HCT116 (cell line): ENCODE data around the gene DDX1. TPM values are rescaled to one million over a fixed set of nuclear protein-coding genes. Genes with fewer than 3 reads are reported as not detected.

Experiments
- ATAC-seq: fragments of 200-7000 bp; cut with Tn5 transposase; 2 replicates; pipeline ENCODE4 v1.9.1; 2020; ENCODE audit warnings: mild to moderate bottlenecking, moderate library complexity
- BruUV-seq: library from RNA; stranded (reverse); fragments of 400-500 nt; replicated peaks from 2 replicates; lab custom pipeline; 2021; lab: Mats Ljungman, UMichigan
- CTCF ChIA-PET: fragments of 300-600 bp; sonication (Branson Sonifier 250); formaldehyde crosslinking; loops from one replicate; lab custom pipeline; 2021; ENCODE audit warnings: antibody characterized with exemption; lab: Charles Lee
- POLR2A ChIA-PET: fragments of 300-600, 350-600 bp; sonication (Branson Sonifier 250); formaldehyde crosslinking; loops from one replicate; lab custom pipeline; 2021; ENCODE audit warnings: antibody characterized with exemption; lab: Charles Lee
- RAD21 ChIA-PET, 2 experiments: fragments of 300-600 bp; sonication (Branson Sonifier 250); formaldehyde crosslinking; loops; one replicate each; lab custom pipeline; 2023; ENCODE audit warnings: low total read pairs in 2 of 2; ENCODE audit not compliant: uncharacterized antibody in 2 of 2, unreplicated experiment in 2 of 2, low non-redundant PET in 1 of 2; lab: Charles Lee
- DNase-seq: peaks from one replicate; pipeline ENCODE4 v3.0.0-alpha.2; 2010; ENCODE audit warnings: low read depth, low spot score
- H2AFZ ChIP-seq: fragments of 200-600 bp; shearing (Covaris generic), sonication (generic); 2 replicates; pipeline ENCODE4 v1.6.1; 2017; ENCODE audit warnings: low read depth, mixed run types, mixed read lengths, antibody characterized with exemption, low read length; ENCODE audit not compliant: poor library complexity, severe bottlenecking
- H3K27ac ChIP-seq: 2 replicates; pipeline ENCODE4 v1.5.1; 2012; ENCODE audit warnings: low read depth, low read length
- H3K27me3 ChIP-seq: fragments of 200-600 bp; sonication (generic); 2 replicates; pipeline ENCODE4 v1.6.1; 2016; ENCODE audit warnings: mixed run types, low read length, mixed read lengths; ENCODE audit not compliant: insufficient read depth
- H3K36me3 ChIP-seq, 2 experiments: fragments of 200-500 bp in 1 of 2; fragments of 200-600 bp in 1 of 2; sonication (Bioruptor generic) in 1 of 2; sonication (generic) in 1 of 2; 2 replicates each; pipeline versions ENCODE4 v1.5.1 to v1.6.1; 2014 to 2016; ENCODE audit warnings: low read length in 2 of 2, inconsistent platforms in 1 of 2, mixed read lengths in 1 of 2, mixed run types in 1 of 2; ENCODE audit not compliant: insufficient read depth in 2 of 2, control insufficient read depth in 1 of 2
- H3K4me1 ChIP-seq, 2 experiments: fragments of 200-600 bp in 1 of 2; sonication (generic) in 1 of 2; 2 replicates each; pipeline versions ENCODE4 v1.5.1 to v1.6.1; 2012 to 2017; ENCODE audit warnings: low read length in 2 of 2, inconsistent platforms in 1 of 2, mild to moderate bottlenecking in 1 of 2, mixed read lengths in 1 of 2, mixed run types in 1 of 2, moderate library complexity in 1 of 2; ENCODE audit not compliant: insufficient read depth in 2 of 2, control insufficient read depth in 1 of 2
- H3K4me2 ChIP-seq: fragments of 200-600 bp; sonication (generic); 2 replicates; pipeline ENCODE4 v1.6.1; 2017; ENCODE audit warnings: mixed run types, low read length, mixed read lengths
- H3K4me3 ChIP-seq, 2 experiments: fragments of 200-600 bp in 1 of 2; sonication (generic) in 1 of 2; replicated peaks in 1 of 2; 2 replicates each; pipeline ENCODE4 v1.5.1; 2011 to 2016; ENCODE audit warnings: low read length in 2 of 2, control low read depth in 1 of 2, low read depth in 1 of 2, mild to moderate bottlenecking in 1 of 2, mixed read lengths in 1 of 2, mixed run types in 1 of 2
- H3K79me2 ChIP-seq: fragments of 200-600 bp; sonication (generic); 2 replicates; pipeline ENCODE4 v1.6.1; 2017; ENCODE audit warnings: mild to moderate bottlenecking, mixed run types, low read length, moderate library complexity, mixed read lengths; ENCODE audit not compliant: insufficient read depth
- H3K9ac ChIP-seq: fragments of 200-600 bp; sonication (generic); 2 replicates; pipeline ENCODE4 v1.6.1; 2016; ENCODE audit warnings: low read length, mixed read lengths
- H3K9me2 ChIP-seq: fragments of 200-600 bp; sonication (generic), shearing (Covaris generic); 2 replicates; pipeline ENCODE4 v1.6.1; 2017; ENCODE audit warnings: mixed run types, mild to moderate bottlenecking, moderate library complexity; ENCODE audit not compliant: insufficient read depth
- H3K9me3 ChIP-seq, 2 experiments: fragments of 200-500 bp in 1 of 2; fragments of 200-600 bp in 1 of 2; sonication (Bioruptor generic) in 1 of 2; sonication (generic) in 1 of 2; 2 replicates each; pipeline ENCODE4 v1.6.1; 2014 to 2017; ENCODE audit warnings: low read length in 2 of 2, mixed read lengths in 2 of 2, inconsistent platforms in 1 of 2, low read depth in 1 of 2, mild to moderate bottlenecking in 1 of 2, mixed run types in 1 of 2, moderate library complexity in 1 of 2; ENCODE audit not compliant: control insufficient read depth in 1 of 2, insufficient read depth in 1 of 2
- H4K20me1 ChIP-seq: fragments of 200-600 bp; sonication (generic), shearing (Covaris generic); 2 replicates; pipeline ENCODE4 v1.6.1; 2017; ENCODE audit warnings: mixed run types, mild to moderate bottlenecking, moderate library complexity; ENCODE audit not compliant: insufficient read depth
- CBX3 ChIP-seq: IDR thresholded peaks from 2 replicates; pipeline ENCODE4 v1.6.1; 2012; ENCODE audit warnings: low read depth
- CEBPB ChIP-seq: IDR thresholded peaks from 2 replicates; pipeline ENCODE4 v1.6.1; 2012; ENCODE audit warnings: low read depth
- EGR1 ChIP-seq: IDR thresholded peaks from 2 replicates; pipeline ENCODE4 v1.6.1; 2012; ENCODE audit warnings: low read depth
- ELF1 ChIP-seq: IDR thresholded peaks from 2 replicates; pipeline ENCODE4 v1.6.1; 2012; ENCODE audit warnings: low read depth, borderline replicate concordance
- FOSL1 ChIP-seq: IDR thresholded peaks from 2 replicates; pipeline ENCODE4 v1.6.1; 2012; ENCODE audit warnings: low read depth
- JUND ChIP-seq: IDR thresholded peaks from 2 replicates; pipeline ENCODE4 v1.6.1; 2012
- POLR2A ChIP-seq: IDR thresholded peaks from 2 replicates; pipeline ENCODE4 v1.7.0; 2011; ENCODE audit warnings: borderline replicate concordance; ENCODE audit not compliant: insufficient read depth, insufficient read length; ENCODE audit errors: extremely low read depth
- RAD21 ChIP-seq: IDR thresholded peaks from 2 replicates; pipeline ENCODE4 v1.6.1; 2012; ENCODE audit warnings: low read depth, mild to moderate bottlenecking
- SIN3A ChIP-seq: IDR thresholded peaks from 2 replicates; pipeline ENCODE4 v1.6.1; 2012; ENCODE audit warnings: low read depth
- SRF ChIP-seq: IDR thresholded peaks from 2 replicates; pipeline ENCODE4 v1.6.1; 2012; ENCODE audit warnings: low read depth
- intact Hi-C: fragments of 100-400 bp; cut with micrococcal nuclease; formaldehyde crosslinking; loops from 2 replicates; pipeline ENCODE4 v1.10.0; 2022
- total RNA-seq: library from RNA; stranded (reverse); gene quantifications from one replicate; pipeline ENCODE4 v1.2.1, GENCODE V29; 2021; ENCODE audit not compliant: unreplicated experiment
- TF ChIP-seq, protein P1 (sequence below): IDR thresholded peaks from 2 replicates; pipeline ENCODE4 v1.6.1; 2012
- TF ChIP-seq, protein P2 (sequence below): IDR thresholded peaks from 2 replicates; pipeline ENCODE4 v1.6.1; 2012
- TF ChIP-seq, protein P3 (sequence below): IDR thresholded peaks from 2 replicates; pipeline ENCODE4 v1.6.1; 2012; ENCODE audit warnings: low read depth
- TF ChIP-seq, protein P4 (sequence below), 3 experiments: fragments of 200-600 bp in 1 of 3; sonication (generic) in 1 of 3; IDR thresholded peaks in 2 of 3; conservative IDR thresholded peaks in 1 of 3; 2 replicates each; pipeline ENCODE4 v1.5.1; 2012 to 2017; ENCODE audit warnings: low read depth in 2 of 3, low read length in 2 of 3, antibody characterized with exemption in 1 of 3, borderline replicate concordance in 1 of 3, control low read depth in 1 of 3, mild to moderate bottlenecking in 1 of 3, mixed read lengths in 1 of 3, mixed run types in 1 of 3, moderate library complexity in 1 of 3; ENCODE audit not compliant: insufficient read depth in 1 of 3

DDX1 gene
- total RNA-seq, 1 experiment from 2014 or later: 117 TPM

DNA sequence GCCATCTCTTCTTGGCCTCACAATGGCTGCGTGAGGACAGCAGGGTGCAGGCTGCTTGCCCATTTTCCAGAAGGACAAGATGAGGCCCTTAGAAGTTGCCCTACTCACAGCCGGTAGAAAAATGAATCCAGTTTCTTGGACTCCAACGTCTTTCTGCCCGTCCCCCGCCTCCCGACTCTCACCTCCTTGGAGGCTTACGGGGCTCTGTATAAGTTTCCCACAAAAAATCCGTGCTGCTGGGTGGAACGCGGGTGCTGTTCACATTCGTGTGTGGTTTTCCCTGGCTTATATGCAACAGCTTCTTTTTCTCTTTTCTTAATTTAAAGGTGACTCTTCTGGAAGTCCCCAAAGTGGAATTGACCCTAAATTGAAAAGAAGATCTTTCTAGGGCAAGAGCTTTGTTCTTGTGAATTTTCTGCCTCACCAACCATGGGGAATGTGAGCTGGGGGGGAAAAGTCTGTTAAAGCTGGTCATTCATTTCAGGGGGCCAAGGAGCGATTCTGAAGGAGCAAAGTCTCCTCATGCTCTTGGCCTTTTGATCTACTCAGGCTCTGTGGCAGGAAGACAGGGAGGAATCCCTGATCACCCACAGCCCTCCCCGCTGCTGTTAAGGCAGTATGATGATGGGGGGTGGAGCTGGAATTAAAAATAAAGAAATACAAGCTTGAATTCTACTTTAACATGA is 51.3 kb downstream of the DDX1 start:
- intact Hi-C loops: no loop called here
- no peak for ATAC-seq
- ChIA-PET RAD21 (no interaction called here), CTCF (no interaction called here), POLR2A (no interaction called here)
- no TSS peak for BruUV-seq
- H3K27me3 ChIP-seq: no peaks in the 10 kb centered on the region
- no peak overlapping the region for H3K4me2 ChIP-seq
- peaks cover 0 to 4% of the 10 kb centered on the region in 2 experiments; a peak in 1 of 4 replicates for H3K4me1 ChIP-seq
- no peaks in the 10 kb centered on the region for H3K79me2 ChIP-seq
- H3K36me3 ChIP-seq: 0 out of 4 replicates have a peak, but pooled peaks cover 0 to 7% of the 10 kb centered on the region in 2 experiments
- H2AFZ ChIP-seq: no peak overlapping the region
- no peak overlapping the region for H3K4me3 ChIP-seq
- no peaks in the 10 kb centered on the region for H4K20me1 ChIP-seq
- no peak for DNase-seq
- no peaks in the 10 kb centered on the region for H3K9me2 ChIP-seq
- H3K27ac ChIP-seq: no peak overlapping the region
- no peak overlapping the region for H3K9ac ChIP-seq
- no peaks in the 10 kb centered on the region for H3K9me3 ChIP-seq
- TF ChIP-seq RAD21 (no peak), SIN3A (no peak), FOSL1 (no peak), EGR1 (no peak), SRF (no peak), CEBPB (no peak), CBX3 (no peak)
- TF ChIP-seq, protein P1, sequence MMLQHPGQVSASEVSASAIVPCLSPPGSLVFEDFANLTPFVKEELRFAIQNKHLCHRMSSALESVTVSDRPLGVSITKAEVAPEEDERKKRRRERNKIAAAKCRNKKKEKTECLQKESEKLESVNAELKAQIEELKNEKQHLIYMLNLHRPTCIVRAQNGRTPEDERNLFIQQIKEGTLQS: no peak
- TF ChIP-seq, protein P2, sequence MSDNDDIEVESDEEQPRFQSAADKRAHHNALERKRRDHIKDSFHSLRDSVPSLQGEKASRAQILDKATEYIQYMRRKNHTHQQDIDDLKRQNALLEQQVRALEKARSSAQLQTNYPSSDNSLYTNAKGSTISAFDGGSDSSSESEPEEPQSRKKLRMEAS: no peak

DNA sequence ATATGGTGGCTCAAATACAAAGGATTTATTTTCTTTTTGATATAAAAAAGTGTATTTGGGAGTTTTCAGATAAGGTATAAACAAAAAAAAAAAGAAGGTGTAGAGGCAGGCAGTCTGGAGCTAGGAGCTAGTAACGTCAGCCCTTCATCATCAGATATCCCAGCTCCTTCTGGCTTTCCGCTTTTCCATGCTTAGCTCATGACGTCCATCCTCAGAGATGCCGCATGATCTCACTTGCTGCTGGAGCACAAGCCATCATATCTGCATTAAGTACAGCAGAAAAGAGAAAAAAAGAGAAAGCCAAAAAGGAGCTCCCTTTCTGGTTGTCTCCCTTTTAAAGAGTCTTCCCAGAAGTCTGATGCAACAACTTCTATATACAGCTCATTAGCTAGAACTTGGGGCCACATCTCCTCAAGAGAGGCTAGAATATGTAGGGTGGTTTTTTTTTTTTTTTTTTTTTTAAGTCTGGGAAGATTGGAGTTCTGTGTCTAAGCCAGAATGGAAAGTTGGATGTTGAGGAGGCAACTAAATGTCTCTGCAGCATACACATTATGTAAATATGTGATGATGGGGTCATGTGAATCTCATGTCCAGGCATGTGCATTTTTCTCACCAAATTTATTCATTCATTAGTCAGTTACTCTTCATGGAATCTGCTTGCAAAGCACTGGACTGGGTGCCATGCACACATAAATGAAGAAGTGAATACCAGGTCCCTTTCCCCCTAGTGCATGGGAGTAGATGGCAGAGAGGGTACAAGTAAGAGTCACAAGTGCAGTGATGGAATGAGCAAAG is 52.3 kb downstream of the DDX1 start:
- Histone ChIP-seq H3K79me2 (no peaks in the 10 kb centered on the region), H3K27ac (no peak overlapping the region), H3K27me3 (no peaks in the 10 kb centered on the region), H3K36me3 (0 out of 4 replicates have a peak, but pooled peaks cover 0 to 7% of the 10 kb centered on the region in 2 experiments), H2AFZ (no peak overlapping the region), H3K4me1 (peaks cover 0 to 4% of the 10 kb centered on the region in 2 experiments; a peak in 1 of 4 replicates), H3K4me2 (no peak overlapping the region), H3K9me3 (no peaks in the 10 kb centered on the region), H3K4me3 (no peak overlapping the region), H3K9ac (no peak overlapping the region), H3K9me2 (no peaks in the 10 kb centered on the region), H4K20me1 (no peaks in the 10 kb centered on the region)
- ChIA-PET POLR2A (no interaction called here), CTCF (no interaction called here), RAD21 (no interaction called here)
- DNase-seq: no peak
- no peak for ATAC-seq
- intact Hi-C loops: no loop called here
- BruUV-seq: no TSS peak
- TF ChIP-seq ELF1 (no peak), JUND (no peak), SRF (no peak), POLR2A (no peak), RAD21 (no peak)
- TF ChIP-seq, protein P3, sequence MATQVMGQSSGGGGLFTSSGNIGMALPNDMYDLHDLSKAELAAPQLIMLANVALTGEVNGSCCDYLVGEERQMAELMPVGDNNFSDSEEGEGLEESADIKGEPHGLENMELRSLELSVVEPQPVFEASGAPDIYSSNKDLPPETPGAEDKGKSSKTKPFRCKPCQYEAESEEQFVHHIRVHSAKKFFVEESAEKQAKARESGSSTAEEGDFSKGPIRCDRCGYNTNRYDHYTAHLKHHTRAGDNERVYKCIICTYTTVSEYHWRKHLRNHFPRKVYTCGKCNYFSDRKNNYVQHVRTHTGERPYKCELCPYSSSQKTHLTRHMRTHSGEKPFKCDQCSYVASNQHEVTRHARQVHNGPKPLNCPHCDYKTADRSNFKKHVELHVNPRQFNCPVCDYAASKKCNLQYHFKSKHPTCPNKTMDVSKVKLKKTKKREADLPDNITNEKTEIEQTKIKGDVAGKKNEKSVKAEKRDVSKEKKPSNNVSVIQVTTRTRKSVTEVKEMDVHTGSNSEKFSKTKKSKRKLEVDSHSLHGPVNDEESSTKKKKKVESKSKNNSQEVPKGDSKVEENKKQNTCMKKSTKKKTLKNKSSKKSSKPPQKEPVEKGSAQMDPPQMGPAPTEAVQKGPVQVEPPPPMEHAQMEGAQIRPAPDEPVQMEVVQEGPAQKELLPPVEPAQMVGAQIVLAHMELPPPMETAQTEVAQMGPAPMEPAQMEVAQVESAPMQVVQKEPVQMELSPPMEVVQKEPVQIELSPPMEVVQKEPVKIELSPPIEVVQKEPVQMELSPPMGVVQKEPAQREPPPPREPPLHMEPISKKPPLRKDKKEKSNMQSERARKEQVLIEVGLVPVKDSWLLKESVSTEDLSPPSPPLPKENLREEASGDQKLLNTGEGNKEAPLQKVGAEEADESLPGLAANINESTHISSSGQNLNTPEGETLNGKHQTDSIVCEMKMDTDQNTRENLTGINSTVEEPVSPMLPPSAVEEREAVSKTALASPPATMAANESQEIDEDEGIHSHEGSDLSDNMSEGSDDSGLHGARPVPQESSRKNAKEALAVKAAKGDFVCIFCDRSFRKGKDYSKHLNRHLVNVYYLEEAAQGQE: no peak
- TF ChIP-seq, protein P4, sequence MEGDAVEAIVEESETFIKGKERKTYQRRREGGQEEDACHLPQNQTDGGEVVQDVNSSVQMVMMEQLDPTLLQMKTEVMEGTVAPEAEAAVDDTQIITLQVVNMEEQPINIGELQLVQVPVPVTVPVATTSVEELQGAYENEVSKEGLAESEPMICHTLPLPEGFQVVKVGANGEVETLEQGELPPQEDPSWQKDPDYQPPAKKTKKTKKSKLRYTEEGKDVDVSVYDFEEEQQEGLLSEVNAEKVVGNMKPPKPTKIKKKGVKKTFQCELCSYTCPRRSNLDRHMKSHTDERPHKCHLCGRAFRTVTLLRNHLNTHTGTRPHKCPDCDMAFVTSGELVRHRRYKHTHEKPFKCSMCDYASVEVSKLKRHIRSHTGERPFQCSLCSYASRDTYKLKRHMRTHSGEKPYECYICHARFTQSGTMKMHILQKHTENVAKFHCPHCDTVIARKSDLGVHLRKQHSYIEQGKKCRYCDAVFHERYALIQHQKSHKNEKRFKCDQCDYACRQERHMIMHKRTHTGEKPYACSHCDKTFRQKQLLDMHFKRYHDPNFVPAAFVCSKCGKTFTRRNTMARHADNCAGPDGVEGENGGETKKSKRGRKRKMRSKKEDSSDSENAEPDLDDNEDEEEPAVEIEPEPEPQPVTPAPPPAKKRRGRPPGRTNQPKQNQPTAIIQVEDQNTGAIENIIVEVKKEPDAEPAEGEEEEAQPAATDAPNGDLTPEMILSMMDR (IDR thresholded peaks at IDR 0.05 in 2 of 3, conservative IDR thresholded peaks at IDR 0.05 in 1 of 3; ENCODE audit: borderline replicate concordance in 1 of 3, insufficient read depth in 1 of 3, low read depth in 2 of 3, low read length in 2 of 3): no peak
